ENCODE results near the gene TMIGD3. TPM values are rescaled to one million over a fixed set of nuclear protein-coding genes. Genes with fewer than 3 reads are reported as not detected.

Gene TMIGD3
- total RNA-seq, 1 experiment from 2014 or later, result 0.88 TPM

- Mint-ChIP-seq H3K4me3 (ENCODE audit: unreplicated experiment) (no peak overlapping the region), H3K36me3 (ENCODE audit: insufficient read depth, unreplicated experiment) (no peaks in the 10 kb centered on the region), H3K9me3 (ENCODE audit: unreplicated experiment) (no peaks in the 10 kb centered on the region), H3K27me3 (ENCODE audit: insufficient read depth, unreplicated experiment) (no peaks in the 10 kb centered on the region), H3K27ac (ENCODE audit: unreplicated experiment) (no peak overlapping the region), H3K4me1 (ENCODE audit: low read depth, unreplicated experiment) (peaks cover 12% of the 10 kb centered on the region)
- H3K4me3 ChIP-seq (ENCODE audit: low read depth, low read length), result no peak overlapping the region
- no peaks in the 10 kb centered on the region for H3K27me3 ChIP-seq (replicated peaks; ENCODE audit: control insufficient read depth, insufficient read depth, low read length)
- no peaks in the 10 kb centered on the region for H3K36me3 ChIP-seq (ENCODE audit: control insufficient read depth, insufficient read depth, low read length)
- TF ChIP-seq, protein P1, sequence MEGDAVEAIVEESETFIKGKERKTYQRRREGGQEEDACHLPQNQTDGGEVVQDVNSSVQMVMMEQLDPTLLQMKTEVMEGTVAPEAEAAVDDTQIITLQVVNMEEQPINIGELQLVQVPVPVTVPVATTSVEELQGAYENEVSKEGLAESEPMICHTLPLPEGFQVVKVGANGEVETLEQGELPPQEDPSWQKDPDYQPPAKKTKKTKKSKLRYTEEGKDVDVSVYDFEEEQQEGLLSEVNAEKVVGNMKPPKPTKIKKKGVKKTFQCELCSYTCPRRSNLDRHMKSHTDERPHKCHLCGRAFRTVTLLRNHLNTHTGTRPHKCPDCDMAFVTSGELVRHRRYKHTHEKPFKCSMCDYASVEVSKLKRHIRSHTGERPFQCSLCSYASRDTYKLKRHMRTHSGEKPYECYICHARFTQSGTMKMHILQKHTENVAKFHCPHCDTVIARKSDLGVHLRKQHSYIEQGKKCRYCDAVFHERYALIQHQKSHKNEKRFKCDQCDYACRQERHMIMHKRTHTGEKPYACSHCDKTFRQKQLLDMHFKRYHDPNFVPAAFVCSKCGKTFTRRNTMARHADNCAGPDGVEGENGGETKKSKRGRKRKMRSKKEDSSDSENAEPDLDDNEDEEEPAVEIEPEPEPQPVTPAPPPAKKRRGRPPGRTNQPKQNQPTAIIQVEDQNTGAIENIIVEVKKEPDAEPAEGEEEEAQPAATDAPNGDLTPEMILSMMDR (IDR thresholded peaks at IDR 0.05; ENCODE audit: insufficient read depth in 1 of 2, low read depth in 1 of 2, low read length in 1 of 2, severe bottlenecking in 1 of 2, unreplicated experiment in 1 of 2), result no peak
- no TSS peak for BruUV-seq (replicated peaks)
- H3K9me3 ChIP-seq, result no peaks in the 10 kb centered on the region
- peaks cover 4% of the 10 kb centered on the region; the same call in 1 of the 2 replicates for H3K4me1 ChIP-seq
- intact Hi-C loops (cut with micrococcal nuclease; ENCODE audit: unreplicated experiment), result no loop called here
- ChIA-PET CTCF (no interaction called here), POLR2A (no interaction called here)
- DNase-seq, result no peak
Measured at GRCh38 chr1:111467865-111468716, 35.3 kb downstream of the TMIGD3 start.

GRCh38 chr1:111466480-111466879 is 37.0 kb downstream of the TMIGD3 start:
- Mint-ChIP-seq H3K4me3 (ENCODE audit: unreplicated experiment) (no peak overlapping the region), H3K27me3 (ENCODE audit: insufficient read depth, unreplicated experiment) (no peaks in the 10 kb centered on the region), H3K36me3 (ENCODE audit: insufficient read depth, unreplicated experiment) (no peaks in the 10 kb centered on the region), H3K9me3 (ENCODE audit: unreplicated experiment) (no peaks in the 10 kb centered on the region), H3K4me1 (ENCODE audit: low read depth, unreplicated experiment) (peaks cover 14% of the 10 kb centered on the region), H3K27ac (ENCODE audit: unreplicated experiment) (no peak overlapping the region)
- no peaks in the 10 kb centered on the region for H3K27me3 ChIP-seq (replicated peaks; ENCODE audit: control insufficient read depth, insufficient read depth, low read length)
- ChIA-PET CTCF (no interaction called here), POLR2A (no interaction called here)
- intact Hi-C loops (cut with micrococcal nuclease; ENCODE audit: unreplicated experiment), result no loop called here
- no peak for DNase-seq
- no peaks in the 10 kb centered on the region for H3K9me3 ChIP-seq
- no peaks in the 10 kb centered on the region for H3K36me3 ChIP-seq (ENCODE audit: control insufficient read depth, insufficient read depth, low read length)
- peaks cover 4% of the 10 kb centered on the region; the same call in 1 of the 2 replicates for H3K4me1 ChIP-seq
- no peak overlapping the region for H3K4me3 ChIP-seq (ENCODE audit: low read depth, low read length)
- no TSS peak for BruUV-seq (replicated peaks)
- TF ChIP-seq, protein P1 (IDR thresholded peaks at IDR 0.05; ENCODE audit: insufficient read depth in 1 of 2, low read depth in 1 of 2, low read length in 1 of 2, severe bottlenecking in 1 of 2, unreplicated experiment in 1 of 2), result no peak

DNA sequence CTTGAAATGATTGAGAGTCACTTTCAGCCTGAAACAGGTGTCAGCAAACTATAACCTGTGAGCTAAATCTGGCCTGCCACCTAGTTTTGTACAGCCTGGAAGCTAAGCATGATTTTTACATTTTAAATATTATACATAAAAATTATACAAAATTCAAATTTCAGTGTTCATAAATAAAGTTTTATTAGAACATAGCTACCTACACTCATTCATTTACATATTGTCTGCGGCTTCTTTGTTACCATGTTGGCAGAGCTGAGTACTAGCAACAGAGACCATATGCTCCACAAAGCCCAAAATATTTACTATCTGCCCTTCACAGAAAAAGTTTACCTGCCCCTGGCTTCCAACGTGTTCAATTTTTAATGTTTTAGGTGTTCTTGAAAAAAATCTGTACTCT is 37.7 kb downstream of the TMIGD3 start:
- no peaks in the 10 kb centered on the region for H3K9me3 ChIP-seq
- no peaks in the 10 kb centered on the region for H3K9me3 Mint-ChIP-seq (ENCODE audit: unreplicated experiment)
- POLR2A ChIA-PET, result no interaction called here
- intact Hi-C loops (cut with micrococcal nuclease; ENCODE audit: unreplicated experiment), result no loop called here
- no peaks in the 10 kb centered on the region for H3K27me3 Mint-ChIP-seq (ENCODE audit: insufficient read depth, unreplicated experiment)
- no peaks in the 10 kb centered on the region for H3K36me3 ChIP-seq (ENCODE audit: control insufficient read depth, insufficient read depth, low read length)
- H3K27ac Mint-ChIP-seq (ENCODE audit: unreplicated experiment), result no peak overlapping the region
- peaks cover 2% of the 10 kb centered on the region for H3K36me3 Mint-ChIP-seq (ENCODE audit: insufficient read depth, unreplicated experiment)
- no peak overlapping the region for H3K4me3 Mint-ChIP-seq (ENCODE audit: unreplicated experiment)
- H3K27me3 ChIP-seq (replicated peaks; ENCODE audit: control insufficient read depth, insufficient read depth, low read length), result no peaks in the 10 kb centered on the region
- peaks cover 4% of the 10 kb centered on the region; the same call in 1 of the 2 replicates for H3K4me1 ChIP-seq
- DNase-seq, result no peak
- peaks cover 14% of the 10 kb centered on the region for H3K4me1 Mint-ChIP-seq (ENCODE audit: low read depth, unreplicated experiment)
- BruUV-seq (replicated peaks), result no TSS peak
- TF ChIP-seq, protein P1 (IDR thresholded peaks at IDR 0.05; ENCODE audit: insufficient read depth in 1 of 2, low read depth in 1 of 2, low read length in 1 of 2, severe bottlenecking in 1 of 2, unreplicated experiment in 1 of 2), result no peak
- CTCF ChIA-PET, result no interaction called here
- H3K4me3 ChIP-seq (ENCODE audit: low read depth, low read length), result no peak overlapping the region
